CD4-positive, alpha-beta T cell treated with Interleukin-1 beta for 1 hour (primary cell): Measurements from ENCODE around the gene LPAR3.

Source experiments
- DNase-seq, 2 donors: peaks; one replicate each; pipeline ENCODE4 v3.0.0-alpha.2; 2020 to 2022

Gene LPAR3

GRCh38 chr1:84855691-84856630 lies 37.0 kb downstream of the LPAR3 start:
- DNase-seq: no peak

- no peak for DNase-seq
Observed at GRCh38 chr1:84855168-84855567, 37.8 kb downstream of the LPAR3 start.

GRCh38 chr1:84853741-84854721 lies 39.0 kb downstream of the LPAR3 start:
- DNase-seq: peak; percentile 54 to 64

GRCh38 chr1:84851839-84852238 lies 41.2 kb downstream of the LPAR3 start:
- DNase-seq: no peak

GRCh38 chr1:84849357-84849975 lies 43.5 kb downstream of the LPAR3 start:
- no peak for DNase-seq

GRCh38 chr1:84847253-84848250 lies 45.5 kb downstream of the LPAR3 start:
- DNase-seq: peak; percentile 30 to 44

GRCh38 chr1:84846387-84846786 lies 46.6 kb downstream of the LPAR3 start:
- no peak for DNase-seq

GRCh38 chr1:84845357-84845756 lies 47.6 kb downstream of the LPAR3 start:
- DNase-seq: no peak

- no peak for DNase-seq
Observed at GRCh38 chr1:84844094-84844493, 48.9 kb downstream of the LPAR3 start.

GRCh38 chr1:84842748-84843231 lies 50.2 kb downstream of the LPAR3 start:
- no peak for DNase-seq

GRCh38 chr1:84841971-84842370 lies 51.0 kb downstream of the LPAR3 start:
- no peak for DNase-seq

- no peak for DNase-seq
Observed at GRCh38 chr1:84840346-84840745, 52.7 kb downstream of the LPAR3 start.

GRCh38 chr1:84839544-84839943 lies 53.5 kb downstream of the LPAR3 start:
- DNase-seq: no peak

- no peak for DNase-seq
Observed at GRCh38 chr1:84836145-84836544, 56.9 kb downstream of the LPAR3 start.

GRCh38 chr1:84835169-84835568 lies 57.8 kb downstream of the LPAR3 start:
- DNase-seq: no peak

GRCh38 chr1:84834419-84835064 lies 58.5 kb downstream of the LPAR3 start:
- no peak for DNase-seq

GRCh38 chr1:84833194-84833593 lies 59.8 kb downstream of the LPAR3 start:
- no peak for DNase-seq

- DNase-seq: no peak
Observed at GRCh38 chr1:84830136-84830535, 62.9 kb downstream of the LPAR3 start.

GRCh38 chr1:84827976-84828375 lies 65.0 kb downstream of the LPAR3 start:
- DNase-seq: no peak

GRCh38 chr1:84827555-84827954 lies 65.5 kb downstream of the LPAR3 start:
- no peak for DNase-seq

- DNase-seq: no peak
Observed at GRCh38 chr1:84825161-84825560, 67.8 kb downstream of the LPAR3 start.
